Fibroblast of skin of back (primary cell): ENCODE results near the gene CNTN4.

Experiments used
- DNase-seq: peaks from one replicate; pipeline ENCODE4 v3.0.0-alpha.2; 2013

Gene CNTN4

DNA sequence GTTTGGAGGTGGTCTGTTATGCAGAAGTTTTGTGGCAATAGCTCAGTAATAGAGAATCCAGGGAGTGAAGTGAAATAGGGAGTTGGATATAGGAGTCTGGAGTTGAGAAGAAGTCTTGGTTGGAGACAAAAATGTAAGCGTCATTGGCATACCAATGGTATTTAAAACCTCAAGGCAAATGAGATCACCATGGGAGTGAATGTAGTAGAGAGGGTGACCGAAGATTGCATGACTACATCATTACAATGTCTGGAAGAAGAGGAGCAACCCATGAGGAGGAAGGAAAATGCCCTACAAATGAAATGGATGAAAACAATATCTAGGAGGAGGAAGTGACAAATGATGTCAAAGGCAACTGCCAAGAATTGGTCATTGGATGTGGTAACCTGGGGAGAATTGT lies 54.4 kb downstream of the CNTN4 start:
- DNase-seq: peak; percentile 58

DNA sequence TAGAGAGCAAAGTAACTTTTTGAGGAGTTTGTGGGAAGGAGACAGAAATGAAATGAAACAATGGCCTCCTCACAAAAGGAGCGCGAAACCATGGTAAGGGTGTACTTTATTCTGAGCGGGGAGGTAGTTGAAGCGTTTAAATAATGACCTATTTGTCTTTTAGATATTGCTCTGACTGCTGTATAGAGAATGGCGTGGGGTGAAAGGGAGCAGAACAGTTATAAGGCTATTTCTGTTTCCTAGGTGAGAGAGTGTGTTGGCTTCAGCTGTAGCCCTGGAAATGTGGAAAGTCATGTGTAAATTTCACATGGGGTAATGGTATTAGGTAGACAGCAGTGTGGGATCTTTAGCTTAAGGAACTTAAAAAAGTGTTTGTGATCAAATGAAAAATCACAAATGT lies 54.9 kb downstream of the CNTN4 start:
- DNase-seq: no peak

DNA sequence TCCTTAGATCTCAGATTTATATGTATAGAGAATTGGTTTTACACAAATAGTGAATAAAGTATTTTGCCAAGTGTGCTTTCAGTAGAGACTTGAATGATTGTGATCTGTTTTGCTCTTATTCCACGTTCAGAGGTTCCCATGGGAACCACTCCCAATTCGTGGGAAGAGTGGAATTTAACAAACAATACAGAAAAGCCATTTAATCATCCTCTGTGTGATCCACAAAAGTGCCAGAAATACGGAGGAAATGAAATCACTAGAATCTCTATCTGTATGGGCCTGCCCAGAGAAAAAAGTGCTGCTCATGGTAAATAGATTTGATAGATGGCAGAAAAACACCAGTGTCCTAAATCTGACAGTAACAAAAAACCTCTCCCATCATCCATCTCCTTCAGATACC lies 56.0 kb downstream of the CNTN4 start:
- DNase-seq: peak; percentile 44

DNA sequence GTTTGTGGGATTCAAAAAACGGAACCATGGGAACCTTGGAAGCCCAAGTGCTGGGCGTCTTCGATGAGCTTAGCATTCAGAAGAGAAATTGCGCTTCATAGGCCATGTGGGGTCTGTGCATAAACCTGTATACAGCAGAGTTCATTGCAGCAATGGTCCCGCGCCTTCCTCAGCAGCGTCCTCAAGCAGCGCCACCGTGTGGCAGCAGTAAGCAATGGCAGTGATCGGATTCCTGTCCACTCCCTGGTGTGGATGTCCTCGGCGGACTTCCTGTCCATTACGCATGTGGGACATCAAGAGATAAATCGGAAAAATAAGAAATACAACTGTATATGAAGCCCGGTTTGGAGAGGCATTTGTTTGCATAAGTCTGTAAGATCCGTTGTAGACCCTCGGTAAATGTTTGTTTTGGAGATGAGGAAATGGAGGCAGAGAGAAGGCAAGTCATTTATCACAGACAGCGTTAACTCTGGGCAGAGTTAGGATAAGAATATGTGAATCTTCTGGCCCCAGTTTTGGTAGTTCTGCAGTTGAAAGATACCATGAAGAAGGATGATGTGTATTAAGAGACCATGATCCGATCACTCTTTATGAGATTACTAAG lies 57.7 kb downstream of the CNTN4 start:
- peak; percentile 9 for DNase-seq

DNA sequence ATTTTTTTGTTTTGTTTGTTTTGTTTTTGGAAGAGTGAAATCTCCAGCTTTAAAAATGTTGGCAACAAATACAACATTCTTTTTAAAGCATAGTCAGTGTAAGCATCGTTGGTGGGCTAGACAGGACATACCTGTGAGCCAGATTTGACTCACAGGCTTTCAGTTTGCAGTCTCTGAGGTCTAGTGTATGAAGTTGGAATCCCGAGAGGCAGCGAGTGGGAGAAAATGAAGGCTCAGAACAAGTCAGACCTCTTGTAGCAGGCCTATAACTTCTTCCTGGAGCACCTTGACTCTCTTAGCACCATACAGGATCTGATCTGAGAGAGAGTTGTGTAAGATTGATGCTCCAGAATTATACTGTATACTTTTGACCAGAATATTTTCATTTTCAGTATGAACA lies 60.2 kb downstream of the CNTN4 start:
- DNase-seq: no peak

DNA sequence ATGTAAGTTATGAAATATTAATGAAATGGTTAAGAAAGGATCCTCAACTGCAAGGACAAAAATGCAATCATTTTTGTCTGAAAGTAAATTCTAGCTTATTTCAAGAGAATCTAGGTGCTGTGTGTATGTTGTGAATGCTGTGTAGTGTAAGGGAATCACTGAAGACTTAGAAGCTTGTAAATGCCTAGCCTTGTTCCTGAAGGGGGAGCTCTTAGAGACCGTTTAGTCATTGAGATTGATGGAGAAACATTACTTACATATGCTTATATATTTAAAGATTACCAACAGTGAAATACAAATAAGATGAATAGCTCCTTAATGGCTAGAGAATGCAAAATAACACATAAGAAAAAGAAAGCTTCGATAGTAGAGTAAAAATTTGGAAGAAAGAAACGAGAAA lies 67.9 kb downstream of the CNTN4 start:
- no peak for DNase-seq

DNA sequence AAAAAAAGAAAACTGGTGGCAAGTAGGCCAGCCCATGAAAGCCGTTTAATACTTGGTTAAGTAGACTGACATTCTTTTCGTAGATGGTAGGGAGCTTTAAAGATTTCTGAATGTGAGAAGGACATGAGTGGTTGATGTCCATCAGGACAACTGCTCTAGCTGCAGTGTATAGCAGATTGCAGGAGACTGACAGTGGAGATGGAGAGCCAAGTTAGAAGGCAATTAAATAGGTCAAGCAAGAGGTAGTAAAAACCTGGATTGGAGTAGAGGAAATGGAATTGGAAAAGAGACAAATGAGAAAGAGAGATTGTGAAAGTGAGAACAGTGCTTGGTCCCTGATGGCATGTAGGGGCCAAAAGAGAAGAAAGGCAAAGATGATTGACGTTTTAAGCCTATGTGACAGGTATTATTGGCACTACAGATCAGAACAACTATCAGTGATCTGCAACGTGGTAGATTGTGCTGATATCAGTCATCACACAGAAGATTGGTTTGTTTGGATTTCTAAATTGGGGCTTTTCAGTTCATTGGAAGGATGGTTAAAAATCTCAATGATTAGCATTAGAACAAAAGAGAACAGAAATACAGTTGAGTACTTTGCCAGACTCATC lies 74.0 kb downstream of the CNTN4 start:
- DNase-seq: no peak

DNA sequence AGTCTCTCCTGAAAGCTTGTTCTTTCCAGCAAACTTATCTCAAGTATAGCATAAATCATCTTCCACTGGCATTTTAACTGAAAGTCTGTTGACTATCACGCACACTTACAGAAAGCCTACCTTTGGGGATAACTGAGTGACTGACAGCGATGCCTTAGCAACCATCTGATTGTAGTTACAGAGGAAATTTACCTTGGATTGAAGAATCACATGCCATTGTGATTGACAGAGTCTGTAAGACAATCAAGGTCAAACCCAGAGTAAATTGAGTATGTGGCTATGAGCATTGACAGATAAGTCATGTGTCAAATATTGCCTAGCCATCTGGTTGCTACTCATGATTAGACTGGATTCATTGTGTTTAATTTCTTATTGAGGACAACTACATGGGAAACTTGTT lies 82.0 kb downstream of the CNTN4 start:
- DNase-seq: no peak

DNA sequence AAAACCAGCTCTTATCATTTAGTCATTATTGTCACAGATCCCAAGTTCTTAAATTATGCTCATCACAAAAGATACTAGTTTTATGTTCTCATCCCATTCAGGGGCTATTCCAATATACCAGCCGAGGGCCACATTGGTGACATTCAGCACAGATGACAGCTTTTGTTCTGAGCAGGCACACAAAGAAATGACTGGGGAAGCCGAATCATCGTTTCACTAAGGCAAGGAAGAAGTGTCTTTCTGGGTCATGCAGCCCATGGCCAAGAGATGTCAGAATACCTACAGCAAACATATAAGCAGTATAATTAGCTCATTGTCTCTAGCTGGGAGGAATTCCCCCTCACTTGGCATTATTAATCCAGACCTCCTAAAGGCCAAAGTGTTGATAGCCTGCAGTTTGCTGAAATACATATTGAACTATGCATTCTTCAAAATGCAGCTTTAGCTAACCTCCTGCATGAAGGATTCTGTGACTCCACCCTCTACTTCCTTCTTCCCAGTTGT lies 100.2 kb downstream of the CNTN4 start:
- DNase-seq: no peak

DNA sequence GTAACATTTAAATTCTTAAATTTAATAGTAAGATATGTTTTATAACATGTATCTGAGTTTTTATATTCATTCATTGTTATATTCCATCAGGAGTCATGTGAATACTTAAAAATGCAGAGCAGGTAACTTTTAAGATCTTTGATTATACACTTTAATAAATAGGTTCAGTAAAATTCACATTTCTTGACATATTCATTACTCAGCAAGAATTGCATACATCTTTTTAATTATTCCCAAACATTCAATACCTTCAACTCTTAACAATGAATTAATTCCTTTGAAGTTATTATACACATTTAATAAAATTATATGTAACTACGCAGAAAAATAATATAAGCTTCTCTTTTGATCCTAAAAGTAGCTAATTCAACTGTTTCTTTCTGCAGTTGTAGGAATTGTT lies 105.4 kb downstream of the CNTN4 start:
- DNase-seq: no peak

DNA sequence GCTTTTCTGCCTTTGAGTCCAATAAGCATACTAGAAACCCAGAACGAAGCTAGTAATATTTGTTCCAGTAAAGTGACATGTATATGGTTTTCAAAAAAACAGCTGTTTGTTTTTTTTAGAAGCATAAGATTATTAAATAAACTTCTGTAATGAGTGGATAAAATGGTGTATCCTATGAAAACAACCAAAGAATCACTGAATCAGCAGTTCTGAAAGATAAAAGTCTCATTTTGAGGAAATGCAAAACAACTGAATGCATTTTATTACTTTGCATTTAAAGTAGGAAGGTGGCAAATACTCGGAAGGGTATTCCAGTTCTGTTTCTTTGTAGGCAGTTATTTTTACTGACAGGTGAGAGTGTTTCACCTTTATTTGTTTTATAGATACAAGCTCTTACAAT lies 107.0 kb downstream of the CNTN4 start:
- no peak for DNase-seq

DNA sequence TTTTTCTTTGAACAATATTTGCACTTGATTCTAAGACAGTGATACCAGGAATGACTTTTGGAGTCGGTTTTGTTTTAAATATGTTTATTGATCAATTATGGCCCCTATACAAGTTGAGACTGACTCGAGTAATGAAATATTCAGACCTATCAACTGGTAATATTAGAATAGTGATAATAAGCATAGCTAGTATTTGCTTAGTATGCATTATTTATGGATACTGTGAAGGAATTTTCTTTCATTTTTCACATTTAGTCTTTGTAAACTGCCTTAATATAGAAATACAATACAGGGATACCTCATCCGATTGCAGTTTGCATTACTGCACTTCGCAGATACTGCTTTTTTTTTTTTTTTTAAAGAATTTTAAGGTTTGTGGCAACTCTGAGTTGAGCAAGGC lies 107.9 kb downstream of the CNTN4 start:
- no peak for DNase-seq

DNA sequence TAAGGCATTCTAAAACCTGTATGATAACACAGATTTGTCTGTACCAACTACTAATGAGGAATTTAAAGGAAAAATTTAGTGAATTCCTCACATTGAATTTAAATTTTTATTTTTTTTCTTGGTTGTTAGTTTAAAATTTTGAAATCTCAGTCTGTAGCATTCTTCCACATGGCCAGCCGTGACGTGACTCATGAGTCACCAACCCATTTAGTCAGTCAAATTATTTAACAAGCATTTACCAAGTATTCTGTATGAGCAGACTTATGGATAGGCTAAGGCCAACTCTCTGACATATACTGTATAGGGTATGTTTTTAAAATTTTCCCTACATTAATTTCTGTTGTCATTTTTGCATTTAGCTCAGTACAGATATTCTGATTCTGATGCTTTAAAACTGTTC lies 112.9 kb downstream of the CNTN4 start:
- peak; percentile 36 for DNase-seq

DNA sequence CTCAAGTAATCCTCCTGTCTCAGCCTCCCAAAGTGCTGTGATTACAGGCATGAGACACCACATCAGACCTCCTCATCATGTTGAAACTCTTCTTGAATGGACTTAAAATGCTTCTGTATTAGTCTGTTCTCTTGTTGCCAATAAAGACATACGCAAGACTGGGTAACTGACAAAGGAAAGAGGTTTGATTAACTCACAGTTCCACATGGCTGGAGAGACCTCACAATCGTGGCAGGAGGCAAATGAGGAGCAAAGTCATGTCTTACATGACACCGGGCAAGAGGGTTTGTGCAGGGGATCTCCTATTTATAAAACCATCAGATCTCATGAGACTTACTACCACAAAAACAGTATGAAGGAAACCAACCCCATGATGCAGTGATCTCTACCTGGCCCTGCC lies 113.5 kb downstream of the CNTN4 start:
- no peak for DNase-seq

DNA sequence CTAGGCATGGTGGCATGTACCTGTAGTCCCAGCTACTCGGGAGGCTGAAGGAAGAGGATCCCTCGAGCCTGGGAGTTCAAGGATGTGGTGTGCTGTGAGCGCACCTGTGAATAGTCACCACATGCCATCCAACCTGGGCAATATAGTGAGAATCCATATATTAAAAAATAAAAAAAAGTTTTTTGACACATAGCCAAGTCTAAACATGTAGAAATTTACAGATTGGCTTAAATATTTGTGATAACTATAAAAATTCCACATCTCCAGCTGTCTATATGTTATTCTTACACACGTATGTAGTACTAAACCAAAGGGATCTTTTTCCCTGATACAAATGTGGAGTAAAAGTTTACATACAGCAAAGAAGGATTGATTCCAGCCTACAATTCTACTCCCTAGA lies 119.7 kb downstream of the CNTN4 start:
- DNase-seq: no peak

DNA sequence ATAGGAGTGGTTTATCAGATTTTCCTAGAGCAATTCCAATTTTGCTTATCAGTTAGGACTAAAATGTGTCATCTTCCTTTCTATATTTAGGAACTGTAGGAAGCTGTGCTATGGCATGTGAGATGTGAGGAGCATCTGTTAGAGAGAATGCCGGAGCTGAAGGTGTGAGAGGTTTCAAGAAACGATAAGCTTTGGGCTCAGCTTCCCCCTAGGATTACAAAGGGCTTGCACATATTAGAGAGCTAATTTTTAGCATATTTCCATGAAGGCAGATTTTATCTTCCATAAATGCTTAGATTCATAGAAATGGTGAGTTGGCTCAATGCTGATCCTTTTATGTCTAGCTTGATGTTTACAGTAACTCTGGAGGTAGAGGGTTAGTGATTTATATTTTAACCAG lies 120.2 kb downstream of the CNTN4 start:
- no peak for DNase-seq

DNA sequence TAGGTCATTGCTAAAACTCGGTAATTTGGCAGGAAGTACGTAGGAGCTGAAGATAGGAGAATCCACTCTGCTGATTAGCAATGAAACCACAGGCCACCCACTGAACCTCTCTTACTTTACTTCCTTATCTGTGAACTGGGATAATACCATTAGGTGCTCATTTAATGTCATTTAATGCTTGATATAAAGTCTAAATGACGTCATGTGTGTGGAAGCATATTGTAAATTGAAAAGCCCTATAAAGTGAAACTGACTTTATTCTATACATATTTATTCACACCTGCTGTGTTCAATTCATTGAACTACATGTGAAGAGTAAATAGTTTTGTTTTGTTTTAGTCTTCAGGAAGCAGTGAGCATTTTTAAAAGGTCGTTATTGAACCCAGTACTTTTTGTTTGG lies 137.5 kb downstream of the CNTN4 start:
- DNase-seq: no peak

DNA sequence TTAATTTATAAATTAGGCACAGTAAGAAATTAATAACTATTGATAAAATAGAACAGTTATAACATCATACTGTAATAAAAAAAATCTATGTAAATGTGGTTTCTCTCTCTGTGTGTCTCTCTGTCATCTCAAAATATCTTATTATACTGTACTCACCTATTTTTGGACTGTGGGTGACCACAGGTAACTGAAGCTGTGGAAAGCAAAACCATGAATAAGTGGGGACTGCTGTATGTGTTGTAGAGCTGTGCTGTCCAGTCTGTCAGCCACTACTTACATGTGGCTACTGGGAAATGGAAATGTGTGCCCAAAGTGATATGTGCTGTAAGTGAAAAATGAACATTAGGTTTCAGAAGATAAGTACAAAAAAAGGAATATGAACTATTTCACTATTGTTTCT lies 145.5 kb downstream of the CNTN4 start:
- no peak for DNase-seq

DNA sequence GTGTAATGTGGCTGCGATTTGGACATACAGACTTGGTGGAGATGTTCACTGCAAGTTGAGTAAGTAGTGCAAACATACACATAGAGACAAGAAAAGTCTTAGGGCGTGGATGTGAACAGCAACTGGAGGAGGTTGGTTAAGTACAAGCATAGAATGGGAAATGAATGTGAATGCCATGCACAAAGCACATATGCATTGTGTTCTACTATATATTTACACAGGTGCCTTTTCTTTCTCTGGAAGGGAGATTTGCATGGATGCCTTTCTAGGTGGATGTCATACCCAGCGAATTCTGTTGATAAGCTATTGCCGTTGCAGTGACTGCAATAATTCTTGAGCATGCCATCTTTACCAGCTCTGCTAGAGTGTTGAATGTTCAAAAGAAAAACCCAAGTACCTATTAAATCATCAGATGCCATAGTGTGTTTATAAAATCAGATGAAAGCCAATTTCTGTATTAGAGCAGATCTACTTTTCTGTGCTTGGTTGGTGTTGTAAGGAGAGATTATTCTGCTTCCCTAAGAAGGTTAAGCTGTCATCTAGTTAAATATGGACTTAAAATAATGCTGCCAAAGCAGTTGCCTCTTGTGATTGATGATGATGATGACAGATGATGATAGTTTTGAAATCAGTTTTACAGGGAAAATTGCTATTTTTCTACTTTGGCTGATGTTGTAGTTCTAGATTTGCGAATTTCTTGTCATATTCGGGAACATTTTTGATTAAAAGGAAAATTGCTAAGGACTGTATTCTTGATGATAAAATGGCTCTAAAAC lies 148.4 kb downstream of the CNTN4 start:
- DNase-seq: no peak

DNA sequence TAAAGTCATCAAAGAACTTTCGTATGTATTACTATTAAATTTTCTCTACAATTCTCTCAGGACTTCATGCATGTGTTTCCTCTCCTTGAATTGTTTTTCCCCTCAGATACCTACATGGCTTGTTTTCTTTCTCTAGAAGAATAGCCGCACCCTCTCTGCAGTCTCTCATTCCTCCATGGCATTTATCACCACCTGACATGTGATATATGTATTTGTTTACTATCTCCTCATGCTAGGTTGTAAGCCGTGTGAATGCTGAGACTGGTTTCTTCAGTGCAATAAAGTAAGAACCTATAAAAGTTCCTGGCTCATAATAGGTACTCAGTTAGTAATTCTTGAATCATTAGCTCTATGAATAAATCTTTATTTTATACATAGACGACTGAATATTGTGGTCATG lies 149.2 kb downstream of the CNTN4 start:
- DNase-seq: no peak

DNA sequence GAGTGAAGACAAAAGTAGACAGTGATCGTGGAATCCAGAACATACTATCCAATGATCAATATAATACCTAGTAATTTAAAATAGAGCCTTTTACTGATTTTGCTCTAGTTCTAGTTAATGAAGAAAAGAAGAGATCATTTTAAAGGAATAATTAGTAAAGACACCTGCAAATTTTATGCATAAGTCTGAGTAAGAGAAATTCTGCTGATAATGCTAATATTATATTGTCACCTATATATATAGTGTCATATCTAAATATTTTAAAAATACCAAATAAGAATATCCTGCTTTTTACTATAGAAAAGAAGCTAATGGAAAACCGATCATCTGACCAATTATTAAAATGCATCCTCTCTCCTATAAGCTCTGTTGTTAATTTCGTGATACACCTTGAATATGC lies 152.1 kb downstream of the CNTN4 start:
- no peak for DNase-seq

DNA sequence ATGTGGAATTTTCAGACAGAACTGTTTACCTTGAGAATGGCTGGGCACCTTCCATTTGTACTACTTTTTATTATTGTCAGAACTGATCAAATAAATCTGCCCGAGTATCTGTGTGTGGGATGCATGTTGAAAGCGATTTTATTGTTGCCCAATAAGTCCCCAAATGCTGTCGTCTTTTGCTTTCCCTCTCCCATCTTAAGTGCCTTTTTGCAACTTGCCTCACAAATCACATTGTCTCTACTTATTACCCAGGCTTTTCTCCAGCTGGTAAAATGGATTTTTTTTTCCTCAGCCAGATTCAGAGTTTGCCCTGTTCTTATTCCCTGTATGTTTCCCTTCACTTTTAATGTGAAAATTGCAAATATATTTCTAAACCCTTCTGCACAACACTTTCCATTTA lies 163.1 kb downstream of the CNTN4 start:
- no peak for DNase-seq

DNA sequence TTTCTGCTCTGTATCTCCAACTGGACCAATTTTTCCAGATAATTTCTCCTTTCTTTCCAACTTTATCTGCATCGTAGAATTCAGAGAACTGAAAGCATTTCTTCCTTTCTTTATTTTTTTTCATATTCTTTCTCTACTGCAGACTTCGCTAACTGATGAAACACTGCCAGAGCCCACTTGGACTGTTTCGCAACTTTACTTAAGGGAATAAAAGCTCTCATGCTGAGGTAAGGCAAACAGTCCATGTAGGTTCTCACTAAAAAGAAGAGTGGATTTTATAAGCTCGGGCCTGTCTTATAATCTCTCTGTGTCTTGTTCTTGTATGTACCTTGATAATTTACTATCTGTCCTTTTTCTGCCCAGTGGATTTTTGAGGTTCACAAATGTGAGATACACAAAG lies 163.5 kb downstream of the CNTN4 start:
- no peak for DNase-seq

DNA sequence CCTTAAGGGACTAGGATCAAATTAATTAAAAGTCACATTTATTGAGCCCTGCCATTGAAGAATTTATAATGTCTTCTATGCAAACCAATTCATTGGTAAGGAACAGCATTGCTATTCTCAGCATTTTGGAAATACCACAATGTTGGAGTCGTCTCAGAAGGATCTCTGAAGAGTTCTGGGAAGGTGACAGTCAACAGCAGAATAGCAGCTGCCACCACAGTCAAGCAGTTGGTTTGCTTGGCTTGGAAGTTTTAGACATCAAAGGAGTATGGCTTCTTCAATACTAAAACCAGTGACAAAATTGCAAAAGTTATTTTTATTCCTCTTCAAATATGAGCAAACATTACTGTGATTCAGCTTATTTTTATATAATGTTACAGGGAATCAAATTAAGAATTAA lies 167.9 kb downstream of the CNTN4 start:
- no peak for DNase-seq
